HepG2 (cell line): Measurements from ENCODE around the gene NDOR1. TPM values are rescaled to one million over a fixed set of nuclear protein-coding genes. Genes with fewer than 3 reads are reported as not detected.
A peak's percentile ranks its signal among the peaks of the same experiment; 100 is the strongest.

Experiments
- ATAC-seq: fragments of 200-7000 bp; cut with Tn5 transposase; 3 replicates; pipeline ENCODE4 v1.9.1; 2020; ENCODE audit warnings: mild to moderate bottlenecking, moderate library complexity
- BruUV-seq: library from RNA; stranded (reverse); fragments of 400-500 nt; replicated peaks from 2 replicates; lab custom pipeline; 2021; lab: Mats Ljungman, UMichigan
- CTCF ChIA-PET: fragments of 300-600 bp; formaldehyde crosslinking; extraction: SDS; loops from one replicate; lab custom pipeline; 2021; ENCODE audit warnings: low total read pairs, inconsistent platforms, low intra/inter-chr PET ratio; lab: Yijun Ruan, JAX
- POLR2A ChIA-PET: fragments of 350-600 bp; sonication (Branson Sonifier 250); formaldehyde crosslinking; loops from one replicate; lab custom pipeline; 2020; ENCODE audit warnings: antibody characterized with exemption, inconsistent platforms; lab: Yijun Ruan, JAX
- DNase-seq: peaks from one replicate; pipeline ENCODE4 v3.0.0-alpha.2; 2015; ENCODE audit warnings: low spot score
- FAIRE-seq: peaks from 3 replicates; lab custom pipeline; 2011; peaks lifted over from hg19 to GRCh38; lab: Jason Lieb, UNC
- H2AFZ ChIP-seq: one replicate; pipeline ENCODE4 v1.6.1; 2011; ENCODE audit warnings: low read length, inconsistent platforms
- H3K27ac ChIP-seq: fragments of 300-600 bp; 3 replicates; pipeline ENCODE4 v1.8.0; 2011; ENCODE audit warnings: mixed run types, mild to moderate bottlenecking, mixed read lengths, low read length, inconsistent platforms; ENCODE audit not compliant: insufficient read depth; ENCODE audit errors: extremely low read length
- H3K27me3 ChIP-seq, 2 experiments: fragments of 200-600 bp in 1 of 2; 2 replicates in 1 of 2; 3 replicates in 1 of 2; pipeline versions ENCODE4 v1.6.0 to v1.8.0; 2011; ENCODE audit warnings: low read length in 2 of 2, mild to moderate bottlenecking in 2 of 2, moderate library complexity in 2 of 2, inconsistent platforms in 1 of 2; ENCODE audit not compliant: insufficient read depth in 2 of 2, control insufficient read depth in 1 of 2
- H3K36me3 ChIP-seq, 2 experiments: fragments of 200-600 bp in 1 of 2; replicated peaks in 1 of 2; 2 replicates in 1 of 2; 3 replicates in 1 of 2; pipeline versions ENCODE4 v1.5.1 to v1.8.0; 2011; ENCODE audit warnings: low read length in 2 of 2, inconsistent platforms in 1 of 2; ENCODE audit not compliant: insufficient read depth in 2 of 2, control insufficient read depth in 1 of 2
- H3K4me1 ChIP-seq: 2 replicates; pipeline ENCODE4 v1.5.1; 2012; ENCODE audit warnings: low read length, inconsistent platforms; ENCODE audit not compliant: insufficient read depth
- H3K4me2 ChIP-seq: 2 replicates; pipeline ENCODE4 v1.6.0; 2011; ENCODE audit warnings: low read depth, low read length, inconsistent platforms
- H3K4me3 ChIP-seq, 3 experiments: fragments of 200-600 bp in 1 of 3; sonication (generic), shearing (Covaris generic) in 1 of 3; replicated peaks in 1 of 3; 2 replicates each; pipeline ENCODE4 v1.5.1; 2011 to 2016; ENCODE audit warnings: low read length in 3 of 3, inconsistent platforms in 2 of 3, low read depth in 2 of 3, mild to moderate bottlenecking in 2 of 3, control low read depth in 1 of 3, mixed read lengths in 1 of 3; ENCODE audit not compliant: insufficient read depth in 1 of 3
- H3K79me2 ChIP-seq: one replicate; pipeline ENCODE4 v1.6.1; 2011; ENCODE audit warnings: low read length, inconsistent platforms; ENCODE audit not compliant: insufficient read depth
- H3K9ac ChIP-seq: 2 replicates; pipeline ENCODE4 v1.6.0; 2011; ENCODE audit warnings: mild to moderate bottlenecking, low read depth, low read length, inconsistent platforms; ENCODE audit not compliant: insufficient read depth
- H3K9me3 ChIP-seq: 2 replicates; pipeline ENCODE4 v1.5.1; 2012; ENCODE audit warnings: mild to moderate bottlenecking, low read length
- H4K20me1 ChIP-seq: 2 replicates; pipeline ENCODE4 v1.6.0; 2011; ENCODE audit warnings: inconsistent platforms, mild to moderate bottlenecking, low read length, moderate library complexity; ENCODE audit not compliant: insufficient read depth
- CAMTA2 ChIP-seq: sonication (generic); formaldehyde crosslinking; IDR thresholded peaks from 2 replicates; pipeline ENCODE4 v1.4.0; 2020; ENCODE audit warnings: mild to moderate bottlenecking, missing genetic modification reagents, borderline replicate concordance
- EEA1 ChIP-seq: sonication (generic); formaldehyde crosslinking; IDR thresholded peaks from 2 replicates; pipeline ENCODE4 v1.5.1; 2020; ENCODE audit warnings: mild to moderate bottlenecking, missing genetic modification reagents, borderline replicate concordance
- GATAD2A ChIP-seq: IDR thresholded peaks from 2 replicates; pipeline ENCODE4 v1.6.1; 2016
- PAWR ChIP-seq: sonication (generic); formaldehyde crosslinking; IDR thresholded peaks from 2 replicates; pipeline ENCODE4 v1.4.0; 2020; ENCODE audit warnings: missing genetic modification reagents, mild to moderate bottlenecking, borderline replicate concordance
- PITX1 ChIP-seq: sonication (generic); formaldehyde crosslinking; IDR thresholded peaks from 2 replicates; pipeline ENCODE4 v1.5.1; 2020; ENCODE audit warnings: mild to moderate bottlenecking, missing genetic modification reagents
- POLR2AphosphoS2 ChIP-seq: IDR thresholded peaks from 2 replicates; pipeline ENCODE4 v1.6.1; 2011; ENCODE audit warnings: low read depth, low read length, improper control_type of control experiment
- REL ChIP-seq: sonication (generic); formaldehyde crosslinking; conservative IDR thresholded peaks from 2 replicates; pipeline ENCODE4 v1.8.0; 2022; ENCODE audit warnings: mild to moderate bottlenecking, missing genetic modification reagents, moderate library complexity
- RXRA ChIP-seq: sonication (generic); formaldehyde crosslinking; IDR thresholded peaks from 2 replicates; pipeline ENCODE4 v1.5.1; 2020; ENCODE audit warnings: missing genetic modification reagents
- SMC3 ChIP-seq: IDR thresholded peaks from 2 replicates; pipeline ENCODE4 v1.6.1; 2011; ENCODE audit warnings: low read length, improper control_type of control experiment
- SNAI1 ChIP-seq: sonication (generic); formaldehyde crosslinking; IDR thresholded peaks from 2 replicates; pipeline ENCODE4 v1.5.0; 2020; ENCODE audit warnings: mild to moderate bottlenecking, missing genetic modification reagents, borderline replicate concordance
- SRSF9 ChIP-seq: fragments of 200-400 bp; formaldehyde crosslinking; IDR thresholded peaks from 2 replicates; pipeline ENCODE4 v1.6.1; 2018; ENCODE audit warnings: borderline replicate concordance, mild to moderate bottlenecking, low read depth, low read length; ENCODE audit not compliant: insufficient read depth, poor library complexity, severe bottlenecking
- TBX3 ChIP-seq: fragments of 450-650 bp; IDR thresholded peaks from 2 replicates; pipeline ENCODE4 v1.6.1; 2017; ENCODE audit warnings: antibody characterized with exemption, mild to moderate bottlenecking, inconsistent platforms, borderline replicate concordance
- TMF1 ChIP-seq: sonication (generic); formaldehyde crosslinking; IDR thresholded peaks from 2 replicates; pipeline ENCODE4 v1.8.1; 2022; ENCODE audit warnings: low read depth, missing genetic modification reagents
- YEATS2 ChIP-seq: sonication (generic); formaldehyde crosslinking; IDR thresholded peaks from 2 replicates; pipeline ENCODE4 v1.4.0; 2020; ENCODE audit warnings: missing genetic modification reagents, borderline replicate concordance
- ZC3H4 ChIP-seq: sonication (generic); formaldehyde crosslinking; IDR thresholded peaks from 2 replicates; pipeline ENCODE4 v1.4.0; 2020; ENCODE audit warnings: missing genetic modification reagents, borderline replicate concordance
- ZFAT ChIP-seq: sonication (generic); formaldehyde crosslinking; conservative IDR thresholded peaks from 2 replicates; pipeline ENCODE4 v1.8.1; 2023; ENCODE audit warnings: missing genetic modification reagents, inconsistent platforms
- ZHX1 ChIP-seq: sonication (generic); formaldehyde crosslinking; IDR thresholded peaks from 2 replicates; pipeline ENCODE4 v1.8.1; 2022; ENCODE audit warnings: low read depth, mild to moderate bottlenecking, missing genetic modification reagents
- ZNF253 ChIP-seq: sonication (generic); formaldehyde crosslinking; IDR thresholded peaks from 2 replicates; pipeline ENCODE4 v1.8.0; 2022; ENCODE audit warnings: mild to moderate bottlenecking, missing genetic modification reagents, borderline replicate concordance
- ZNF431 ChIP-seq: sonication (generic); formaldehyde crosslinking; IDR thresholded peaks from 2 replicates; pipeline ENCODE4 v1.9.0; 2022; ENCODE audit warnings: missing genetic modification reagents, low read depth, mild to moderate bottlenecking, borderline replicate concordance
- ZNF776 ChIP-seq: sonication (generic); formaldehyde crosslinking; IDR thresholded peaks from 2 replicates; pipeline ENCODE4 v1.4.0; 2020; ENCODE audit warnings: mild to moderate bottlenecking, missing genetic modification reagents
- WGBS: methylation state at CpG from one replicate; pipeline ENCODE4 v1.1.6; 2017; ENCODE audit warnings: low lambda C conversion rate; 5-methylcytosine and 5-hydroxymethylcytosine counted together
- in situ Hi-C: cut with HindIII; loops from 2 replicates; pipeline ENCODE4 v1.10.0; 2017; ENCODE audit warnings: low pct_unique_long_range_greater_than_20kb; ENCODE audit not compliant: extremely low pct_ligation_motif_present
- intact Hi-C: fragments of 100-400 bp; cut with micrococcal nuclease; formaldehyde crosslinking; loops from one replicate; pipeline ENCODE4 v1.10.0; 2022; ENCODE audit not compliant: unreplicated experiment
- polyA plus RNA-seq, 8 experiments: library from polyadenylated mRNA; depleted of rRNA in 3 of 8; stranded (reverse) in 7 of 8; unstranded in 1 of 8; fragments of >200 nt; fragmentation: Illumina TruSeq in 4 of 8; extraction: Trizol in 4 of 8; gene quantifications; 2 replicates each; pipeline versions ENCODE4 v1.2.1 to v1.2.3, GENCODE V29; 2011 to 2016; ENCODE audit warnings: low read depth in 4 of 8, missing spikeins in 1 of 8, mixed read lengths in 1 of 8; ENCODE audit not compliant: insufficient read depth in 1 of 8
- total RNA-seq, 5 experiments: library from RNA; depleted of rRNA; stranded (reverse); fragments of >200 nt; fragmentation: Illumina TruSeq; extraction: Trizol; gene quantifications; 2 replicates each; pipeline ENCODE4 v1.2.3, GENCODE V29; 2016; ENCODE audit warnings: low read depth in 1 of 5

NDOR1 gene
- total and polyA plus RNA-seq, 2 of the 13 experiments (the other 11 are each of a cell fraction or from before 2014, with no cell fraction given) = 3.6 to 8.7 TPM

GRCh38 chr9:137253717-137254623, 48.5 kb downstream of the NDOR1 start:
- no peak overlapping the region for H2AFZ ChIP-seq
- ChIA-PET CTCF (no interaction called here), POLR2A (interaction anchor here (0.8 to 14.2 kb wide), 18 partner anchors 11 to 198 kb away, joined by 3 to 317 read pairs (median 4); partner anchors contain the start of genes ANAPC2, ENTPD8, EXD3 and NOXA1)
- H3K4me2 ChIP-seq = peak overlapping the region; percentile 79
- no peak for DNase-seq
- in situ Hi-C loops (no loop called here), intact Hi-C loops (no loop called here)
- peaks cover 9 to 13% of the 10 kb centered on the region in 2 experiments; a peak in 4 of 5 replicates for H3K36me3 ChIP-seq
- no peak for FAIRE-seq
- 2% methylated on average over 11 of the region's 21 CpGs for WGBS
- H3K9me3 ChIP-seq = no peaks in the 10 kb centered on the region
- peaks cover 18% of the 10 kb centered on the region for H3K79me2 ChIP-seq
- peak overlapping the region; percentile 86 for H3K9ac ChIP-seq
- ATAC-seq = peak; percentile 46
- BruUV-seq = no TSS peak
- H3K4me3 ChIP-seq = peak overlapping the region; percentile 90 to 91 (median 91)
- H3K27me3 ChIP-seq = no peaks in the 10 kb centered on the region; a peak in 1 of 5 replicates
- H3K27ac ChIP-seq = peak overlapping the region; percentile 80
- H4K20me1 ChIP-seq = no peaks in the 10 kb centered on the region
- peaks cover 66% of the 10 kb centered on the region for H3K4me1 ChIP-seq
- TF ChIP-seq TMF1 (CRISPR knock-in tag) = peak; percentile 64; the same call in 1 of the 2 replicates
- TF ChIP-seq CAMTA2 (CRISPR knock-in tag) = peak; percentile 84; the same call in 1 of the 2 replicates
- TF ChIP-seq EEA1 = 0 out of 2 replicates have a peak, but pooled peaks have one; percentile 20
- no peak for TF ChIP-seq ZC3H4
- TF ChIP-seq ZNF776 (CRISPR knock-in tag) = peak; percentile 60; the same call in 1 of the 2 replicates
- TF ChIP-seq SRSF9 = no peak
- peak; percentile 91 for TF ChIP-seq SNAI1 (CRISPR knock-in tag)
- TF ChIP-seq ZFAT = no peak
- TF ChIP-seq ZNF431 (CRISPR knock-in tag) = no peak
- no peak for TF ChIP-seq TBX3
- no peak for TF ChIP-seq SMC3
- peak; percentile 57; the same call in 1 of the 2 replicates for TF ChIP-seq PITX1 (CRISPR knock-in tag)
- TF ChIP-seq REL (CRISPR knock-in tag) = no peak
- peak; percentile 43; the same call in 1 of the 2 replicates for TF ChIP-seq RXRA (CRISPR knock-in tag)
- no peak for TF ChIP-seq POLR2AphosphoS2
- no peak for TF ChIP-seq ZHX1 (CRISPR knock-in tag)
- TF ChIP-seq ZNF253 = no peak
- TF ChIP-seq GATAD2A (CRISPR knock-in tag) = 0 out of 2 replicates have a peak, but pooled peaks have one; percentile 15
- 0 out of 2 replicates have a peak, but pooled peaks have one; percentile 68 for TF ChIP-seq PAWR (CRISPR knock-in tag)
- peak; percentile 40; the same call in 1 of the 2 replicates for TF ChIP-seq YEATS2
